GM18861 (cell line): ENCODE measurements around the gene NAALADL2.
"Not testable (repeated sequence)": the region's sequence is repeated elsewhere in the genome, so short reads cannot be mapped to it uniquely, and the experiment has no call there.

Source experiments
- ATAC-seq: cut with Tn5 transposase; IDR thresholded peaks from one replicate; pipeline ENCODE4 v1.9.1; 2021; ENCODE audit not compliant: unreplicated experiment

Gene NAALADL2

DNA sequence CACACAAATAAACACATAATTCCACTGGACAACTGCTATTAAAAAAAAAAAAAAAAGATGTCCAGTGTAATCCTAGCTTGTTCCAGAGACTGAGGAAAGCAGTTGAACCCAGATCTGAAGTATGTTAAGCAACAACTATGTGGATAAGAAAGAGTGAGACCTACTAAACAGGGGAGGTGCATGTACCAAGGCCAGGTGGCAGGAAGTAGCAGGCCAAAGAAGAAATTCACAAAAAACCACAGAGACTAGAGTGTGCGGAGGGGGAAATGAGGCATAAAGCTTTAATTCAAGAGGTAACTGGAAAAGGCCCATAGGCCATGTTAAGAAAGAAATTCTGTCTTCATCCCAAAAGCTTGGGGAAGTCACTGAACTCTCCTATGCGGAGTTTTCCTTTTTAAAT lies 490.0 kb downstream of the NAALADL2 start:
- ATAC-seq = peak; percentile 56

DNA sequence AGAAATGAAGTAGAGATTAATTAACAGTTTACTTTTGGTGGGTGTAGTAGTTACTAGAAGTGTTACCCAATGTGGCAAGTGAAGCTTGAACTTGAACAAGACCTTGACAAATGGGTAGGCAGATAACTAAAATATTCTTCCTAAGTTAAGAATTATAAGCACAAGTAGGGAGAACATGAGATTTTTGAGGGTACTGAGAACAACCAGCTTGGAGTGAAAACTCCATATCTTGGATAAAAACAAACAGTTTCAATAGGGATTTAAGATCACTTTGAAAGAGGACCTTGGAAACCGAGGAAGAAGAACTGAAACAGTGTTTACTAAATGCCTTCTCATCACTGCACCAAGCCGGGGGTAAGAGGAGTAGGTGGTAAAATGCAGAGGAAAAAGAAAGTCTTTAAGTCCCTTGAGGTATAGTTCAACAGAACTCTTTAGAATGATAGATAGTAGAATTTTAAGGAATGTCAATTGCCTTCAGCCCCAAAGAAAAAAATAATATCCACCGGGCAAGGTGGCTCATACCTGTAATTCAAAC lies 496.7 kb downstream of the NAALADL2 start:
- ATAC-seq = no peak

DNA sequence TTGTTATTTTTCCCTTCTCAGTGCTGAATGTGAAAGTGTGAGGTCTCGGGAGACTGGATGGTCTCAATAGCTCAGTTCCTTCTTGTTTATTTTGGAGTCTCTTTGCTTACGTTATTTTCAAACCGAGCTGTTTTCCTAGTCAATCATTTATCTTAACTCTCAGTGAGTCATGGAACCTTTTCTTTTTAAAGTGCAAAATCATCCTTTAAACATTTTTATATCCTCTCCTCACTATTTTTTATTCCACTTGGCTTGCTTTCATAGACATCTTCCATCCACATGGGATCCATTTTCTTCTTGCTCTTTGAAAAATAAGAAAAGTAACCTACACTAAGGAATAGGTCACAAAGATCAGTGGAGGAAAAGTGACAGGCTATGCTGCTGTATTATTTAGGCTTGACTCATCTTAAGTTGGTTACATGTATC lies 497.8 kb downstream of the NAALADL2 start:
- ATAC-seq = no peak

- no peak for ATAC-seq
Observed at GRCh38 chr3:175357758-175358157, 498.6 kb downstream of the NAALADL2 start.

DNA sequence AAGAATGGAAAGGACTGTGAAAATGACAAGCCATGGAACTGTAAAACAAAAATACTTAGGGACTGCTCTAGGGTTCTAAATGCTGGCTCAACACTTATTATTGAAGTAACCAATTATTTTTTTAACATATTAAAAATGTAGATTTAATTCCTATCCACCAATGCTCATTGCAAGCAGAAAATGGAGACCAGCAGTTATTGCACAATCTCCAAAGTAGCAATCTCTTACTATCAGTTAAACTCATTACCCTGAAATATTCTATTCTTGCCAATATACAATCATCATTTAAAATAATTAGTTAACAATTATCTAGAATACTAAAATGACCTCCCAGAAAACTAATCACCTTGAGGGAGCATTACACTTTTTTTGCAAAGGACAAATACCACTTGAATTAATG lies 499.8 kb downstream of the NAALADL2 start:
- ATAC-seq = no peak

DNA sequence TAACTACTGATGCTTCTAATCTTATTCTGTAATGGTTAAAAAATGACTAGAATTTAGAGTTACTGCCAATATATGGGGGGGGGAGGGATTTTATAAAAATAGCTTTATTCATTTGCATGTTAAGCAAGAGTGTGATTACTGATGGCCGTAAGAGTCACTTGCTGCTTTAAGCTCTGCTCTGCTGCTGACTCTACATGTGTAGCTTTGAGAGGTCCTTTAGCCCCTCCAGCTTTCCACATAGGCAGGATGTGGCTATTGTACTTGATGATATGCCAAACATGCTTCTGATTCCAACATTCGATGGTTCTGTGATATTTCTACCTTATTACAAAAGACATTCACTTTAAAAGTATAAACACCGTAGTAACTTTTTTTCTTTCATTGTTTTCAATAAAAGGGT lies 511.3 kb downstream of the NAALADL2 start:
- not testable (repeated sequence) for ATAC-seq

GRCh38 chr3:175371187-175371586 lies 512.1 kb downstream of the NAALADL2 start:
- ATAC-seq = not testable (repeated sequence)

DNA sequence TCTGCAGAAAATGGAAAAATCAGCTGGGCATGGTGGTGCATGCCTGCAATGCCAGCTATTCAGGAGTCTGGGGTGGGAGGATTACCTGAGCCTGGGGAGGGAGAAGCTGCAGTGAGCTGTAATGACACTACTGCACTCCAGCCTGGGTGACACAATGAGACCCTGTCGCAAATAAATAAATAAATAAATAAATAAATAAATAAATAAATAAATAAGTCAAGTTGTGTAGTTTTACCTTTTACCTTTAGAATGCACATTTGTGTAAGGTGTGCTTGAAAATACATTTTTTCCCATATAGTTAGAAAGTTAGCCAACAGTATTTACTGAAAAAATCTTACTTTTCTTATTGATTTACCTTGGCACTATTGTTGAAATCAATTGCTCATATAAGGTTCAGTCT lies 515.6 kb downstream of the NAALADL2 start:
- no peak for ATAC-seq

DNA sequence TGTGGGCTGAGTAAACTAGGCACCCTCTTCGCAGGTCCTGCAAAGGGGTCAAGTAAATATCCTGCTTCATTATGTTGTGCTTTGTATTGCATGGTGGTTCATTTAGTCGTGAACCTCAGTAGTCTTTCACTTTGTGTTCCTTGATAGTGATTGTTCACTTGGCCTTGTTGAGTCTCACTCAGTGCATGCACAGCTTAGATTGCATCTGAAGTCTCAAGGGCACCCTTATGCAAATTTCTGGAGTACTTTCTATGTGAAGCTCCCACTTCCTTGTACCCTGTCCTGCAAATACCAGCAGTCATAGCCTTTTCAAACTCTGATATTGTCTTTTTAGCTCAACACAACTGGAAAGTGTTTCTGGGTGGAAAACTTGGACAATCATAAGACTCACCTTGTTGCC lies 519.2 kb downstream of the NAALADL2 start:
- peak; percentile 95 for ATAC-seq

DNA sequence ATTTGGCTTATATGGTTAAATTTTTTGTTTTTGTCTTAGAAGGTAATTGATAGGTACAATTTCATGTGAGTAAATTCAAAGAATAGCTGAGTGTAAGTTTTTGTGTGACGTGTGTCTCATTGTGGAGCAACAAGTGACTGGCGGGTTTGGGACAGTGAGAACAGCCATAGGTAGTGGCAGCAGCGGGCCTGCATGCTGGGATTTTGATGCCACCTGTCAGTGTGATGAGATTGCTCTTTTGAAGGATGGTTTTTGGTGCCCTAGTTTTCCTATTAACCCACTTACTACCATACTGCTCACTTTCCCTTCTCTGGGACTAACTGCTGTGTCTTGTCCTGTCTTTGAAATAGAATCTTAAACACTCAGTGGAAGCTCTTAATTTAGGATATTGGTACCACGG lies 522.6 kb downstream of the NAALADL2 start:
- ATAC-seq = no peak

- ATAC-seq = no peak
Observed at GRCh38 chr3:175383371-175383770, 524.2 kb downstream of the NAALADL2 start.

DNA sequence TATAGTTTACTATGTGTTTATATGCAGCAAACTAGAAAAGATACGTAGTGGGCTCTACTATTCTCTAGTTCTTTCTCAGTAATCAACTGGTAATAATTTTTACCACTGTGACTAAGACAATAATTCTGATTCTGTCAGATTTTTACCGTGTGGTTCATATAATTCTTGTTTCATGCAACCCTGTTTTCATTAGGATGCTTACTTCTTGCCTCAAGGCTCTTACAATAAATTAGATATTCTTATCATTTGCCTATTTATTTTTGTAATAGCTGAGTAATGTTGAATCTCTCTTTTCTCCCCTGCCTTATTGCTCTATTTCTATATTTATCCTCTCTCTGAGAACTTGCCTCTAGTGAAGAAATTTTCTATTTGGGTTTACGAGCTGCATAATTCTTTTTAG lies 524.7 kb downstream of the NAALADL2 start:
- ATAC-seq = no peak

DNA sequence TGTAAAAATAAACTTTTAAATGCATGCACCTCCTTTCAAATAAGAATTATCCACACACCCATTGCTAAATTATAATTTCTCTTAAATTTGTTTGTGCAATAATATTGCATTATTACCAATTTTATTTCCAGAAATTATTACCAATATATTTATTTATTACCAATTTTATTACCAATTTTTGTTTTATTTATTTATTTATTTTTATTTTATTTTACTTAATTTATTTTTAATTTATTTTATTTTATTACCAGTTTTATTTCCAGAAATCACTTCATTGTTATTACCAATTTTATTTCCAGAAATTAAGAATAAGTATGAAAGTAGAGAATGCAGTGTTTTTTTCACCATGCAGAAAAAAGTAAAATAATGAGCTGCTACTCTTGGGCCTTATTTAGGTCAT lies 525.4 kb downstream of the NAALADL2 start:
- no peak for ATAC-seq

GRCh38 chr3:175386630-175387029 lies 527.5 kb downstream of the NAALADL2 start:
- no peak for ATAC-seq

- no peak for ATAC-seq
Observed at GRCh38 chr3:175389560-175389959, 530.4 kb downstream of the NAALADL2 start.

- no peak for ATAC-seq
Observed at GRCh38 chr3:175391601-175392000, 532.5 kb downstream of the NAALADL2 start.

DNA sequence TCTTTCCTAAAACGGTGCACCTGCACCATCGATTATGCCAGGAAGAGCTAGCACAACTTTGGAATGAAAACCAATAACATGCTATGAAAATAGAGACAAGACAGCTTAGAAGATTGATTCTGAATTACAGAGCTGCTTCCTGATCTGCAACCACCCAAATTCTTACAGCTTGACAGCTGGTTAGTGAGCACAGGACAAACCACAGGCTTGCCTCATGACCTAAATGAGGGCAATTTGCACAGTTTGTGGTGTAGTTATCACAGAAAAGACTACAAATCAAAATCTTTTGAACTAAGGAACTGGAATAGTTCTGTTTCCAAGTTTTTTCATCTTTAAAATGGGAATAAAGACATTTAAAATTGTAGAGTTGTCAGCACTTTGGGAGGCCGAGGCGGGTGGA lies 533.5 kb downstream of the NAALADL2 start:
- ATAC-seq = no peak

DNA sequence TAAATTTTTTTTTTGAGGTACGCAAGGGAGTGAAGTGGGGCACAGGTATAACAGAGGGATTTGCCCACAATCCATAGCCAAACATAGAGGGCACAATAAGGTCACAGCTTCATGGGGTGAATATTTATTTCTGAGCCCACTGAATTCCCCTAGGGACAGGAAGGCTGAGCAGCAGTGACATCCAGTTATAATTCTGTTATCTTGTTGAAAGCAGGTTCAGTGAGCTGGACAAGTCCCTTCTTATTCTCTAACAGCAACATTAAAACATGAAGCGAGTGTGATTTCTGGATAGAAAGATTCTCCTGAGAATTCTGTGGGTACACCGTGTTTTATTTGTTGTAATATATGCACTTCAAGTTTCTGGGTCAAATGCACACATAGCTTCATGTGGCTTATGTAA lies 538.2 kb downstream of the NAALADL2 start:
- no peak for ATAC-seq

DNA sequence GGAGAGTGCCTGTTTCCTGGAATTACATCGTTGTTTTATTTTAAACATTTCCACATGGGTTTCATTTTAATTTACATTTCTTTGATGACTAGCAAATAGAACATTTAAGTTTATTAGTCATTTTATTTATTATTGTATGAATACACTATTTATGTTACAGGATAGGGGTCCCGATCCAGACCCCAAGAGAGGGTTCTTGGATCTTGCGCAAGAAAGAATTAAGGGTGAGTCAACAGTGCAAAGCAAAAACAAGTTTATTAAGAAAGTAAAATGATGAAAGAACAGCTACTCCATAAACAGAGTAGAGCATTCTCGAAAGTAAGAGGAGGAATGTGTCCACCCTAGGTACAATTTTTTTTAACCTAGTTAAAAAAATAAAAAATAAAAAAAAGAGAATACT lies 539.5 kb downstream of the NAALADL2 start:
- ATAC-seq = no peak

GRCh38 chr3:175399156-175399840 lies 540.2 kb downstream of the NAALADL2 start:
- no peak for ATAC-seq

- no peak for ATAC-seq
Observed at GRCh38 chr3:175404027-175404426, 544.9 kb downstream of the NAALADL2 start.

DNA sequence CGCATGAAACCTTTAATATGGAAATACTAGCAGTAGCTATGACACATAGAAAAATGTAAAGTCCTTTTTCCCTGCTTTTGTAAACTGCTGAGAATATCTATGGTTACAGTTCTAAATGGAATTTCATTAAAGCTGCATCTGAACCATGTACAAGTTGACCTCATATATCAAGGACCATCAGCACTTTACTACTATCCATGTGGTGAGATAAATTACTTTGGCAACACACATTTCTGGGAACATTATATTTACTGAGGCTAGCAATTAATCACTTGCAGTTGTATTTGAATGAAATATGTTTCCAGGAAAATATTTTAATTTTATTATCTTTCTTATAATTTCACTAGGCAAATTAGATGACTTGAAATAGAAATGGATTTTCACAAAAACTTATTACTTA lies 545.5 kb downstream of the NAALADL2 start:
- no peak for ATAC-seq

DNA sequence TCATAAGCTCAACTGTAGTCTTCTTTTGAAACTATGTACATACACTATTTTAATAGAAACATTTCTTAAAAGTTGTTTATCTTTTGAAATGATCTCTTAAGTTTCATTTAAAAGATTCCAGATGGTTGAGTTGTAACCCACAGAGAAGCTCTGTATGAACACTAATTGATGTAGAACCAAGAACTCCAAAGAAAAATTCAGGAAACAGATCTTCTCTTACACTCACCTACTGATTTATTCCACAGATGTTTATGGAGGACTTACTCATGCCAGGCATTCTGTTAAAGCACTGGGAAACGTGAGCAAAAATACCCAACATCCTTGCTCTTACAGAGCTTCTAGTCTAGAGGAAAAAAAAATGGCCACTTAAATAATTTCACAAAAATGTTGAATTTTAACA lies 551.1 kb downstream of the NAALADL2 start:
- no peak for ATAC-seq
